ENCODE data around the gene CFAP54. TPM values are rescaled to one million over a fixed set of nuclear protein-coding genes. Genes with fewer than 3 reads are reported as not detected.

Gene CFAP54
- total RNA-seq, 1 experiment from 2014 or later = 0.09 TPM

- Mint-ChIP-seq H3K4me1 (peaks cover 12% of the 10 kb centered on the region), H3K36me3 (peaks cover 3% of the 10 kb centered on the region; the same call in 1 of the 2 replicates), H3K9me3 (peaks cover 12% of the 10 kb centered on the region), H3K27me3 (ENCODE audit: low read depth) (peaks cover 3% of the 10 kb centered on the region; the same call in 1 of the 2 replicates), H3K27ac (no peak overlapping the region), H3K4me3 (no peak overlapping the region)
- ChIA-PET CTCF (interaction anchor here (0.5 to 1.1 kb wide), 2 partner anchors 13 to 370 kb away, joined by 3 read pairs; partner anchors contain the start of gene CFAP54), POLR2A (no interaction called here)
- DNase-seq (ENCODE audit: low spot score) (no peak), ATAC-seq (no peak)
- no peak for TF ChIP-seq FOXJ3 (CRISPR knock-in tag; IDR thresholded peaks at IDR 0.05; ENCODE audit: borderline replicate concordance)
- TF ChIP-seq ZNF512 (CRISPR knock-in tag; IDR thresholded peaks at IDR 0.05; ENCODE audit: borderline replicate concordance) = 0 out of 2 replicates have a peak, but pooled peaks have one; percentile 79
These were observed 13.7 kb downstream of the CFAP54 start for GRCh38 chr12:96502949-96503532.

- no peak for TF ChIP-seq SMAD3 (CRISPR knock-in tag; IDR thresholded peaks at IDR 0.05; ENCODE audit: borderline replicate concordance)
- TF ChIP-seq FOXP1 (CRISPR knock-in tag; IDR thresholded peaks at IDR 0.05; ENCODE audit: borderline replicate concordance) = no peak
- TF ChIP-seq NR2C2 (CRISPR knock-in tag; IDR thresholded peaks at IDR 0.05) = no peak
- no peak for TF ChIP-seq OVOL2 (CRISPR knock-in tag; IDR thresholded peaks at IDR 0.05; ENCODE audit: borderline replicate concordance)
- no peak for TF ChIP-seq GRHL2 (CRISPR knock-in tag; IDR thresholded peaks at IDR 0.05; ENCODE audit: insufficient replicate concordance, severe bottlenecking)
- no peak for TF ChIP-seq HMGA2 (CRISPR knock-in tag; IDR thresholded peaks at IDR 0.05)
- TF ChIP-seq AR (CRISPR knock-in tag; IDR thresholded peaks at IDR 0.05) = no peak
- no peak for TF ChIP-seq ZNF138 (CRISPR knock-in tag; conservative IDR thresholded peaks at IDR 0.05)
- no peak for TF ChIP-seq IRF2 (CRISPR knock-in tag; IDR thresholded peaks at IDR 0.05; ENCODE audit: borderline replicate concordance, low read depth)
- TF ChIP-seq SOX15 (CRISPR knock-in tag; IDR thresholded peaks at IDR 0.05) = no peak
- no peak for TF ChIP-seq CBFB (CRISPR knock-in tag; IDR thresholded peaks at IDR 0.05; ENCODE audit: low read depth)
- no peak for TF ChIP-seq ZNF263 (CRISPR knock-in tag; IDR thresholded peaks at IDR 0.05; ENCODE audit: low read depth)
- TF ChIP-seq CREM (CRISPR knock-in tag; IDR thresholded peaks at IDR 0.05) = no peak
- no peak for TF ChIP-seq ZBTB43 (CRISPR knock-in tag; IDR thresholded peaks at IDR 0.05)
- TF ChIP-seq AFF4 (CRISPR knock-in tag; IDR thresholded peaks at IDR 0.05; ENCODE audit: borderline replicate concordance) = no peak
- TF ChIP-seq TEAD4 (CRISPR knock-in tag; IDR thresholded peaks at IDR 0.05) = no peak
- Mint-ChIP-seq H3K27me3 (ENCODE audit: low read depth) (peaks cover 3% of the 10 kb centered on the region; the same call in 1 of the 2 replicates), H3K27ac (no peak overlapping the region), H3K4me3 (no peak overlapping the region), H3K9me3 (peaks cover 12% of the 10 kb centered on the region), H3K4me1 (peaks cover 12% of the 10 kb centered on the region), H3K36me3 (peaks cover 3% of the 10 kb centered on the region; the same call in 1 of the 2 replicates)
- ChIA-PET CTCF (interaction anchor here (0.6 to 1.1 kb wide), 2 partner anchors 14 to 367 kb away, joined by 3 read pairs; partner anchors contain the start of gene CFAP54), POLR2A (no interaction called here)
- no peak for ATAC-seq
- no peak for DNase-seq (ENCODE audit: low spot score)
These were observed 14.6 kb downstream of the CFAP54 start for GRCh38 chr12:96503976-96504375.
